ENCODE results near the gene DOCK4.

DOCK4 gene

DNA sequence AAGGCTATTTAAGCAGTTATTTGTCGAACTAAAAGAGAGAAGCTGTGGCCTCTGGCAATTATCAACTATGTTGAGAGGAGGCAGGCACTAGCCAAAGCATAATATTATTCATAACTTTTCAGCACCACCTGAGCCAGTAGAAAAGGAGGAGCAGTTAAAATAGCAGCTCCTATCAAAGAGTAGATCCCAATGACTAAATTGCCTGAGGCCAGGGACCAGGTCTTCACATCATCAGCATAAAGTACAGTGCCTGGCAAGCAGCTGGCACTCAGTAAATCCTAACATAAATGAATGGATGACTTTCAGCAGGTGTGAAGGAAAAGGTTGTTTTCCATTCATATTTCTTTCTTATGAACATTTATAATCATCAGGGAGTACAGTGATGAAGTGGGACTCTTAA, 334.9 kb downstream of the DOCK4 start:
- H3K4me1 ChIP-seq (ENCODE audit: insufficient read depth, insufficient read length) = peaks cover 5% of the 10 kb centered on the region
- H3K27me3 ChIP-seq (ENCODE audit: insufficient read depth, insufficient read length) = no peaks in the 10 kb centered on the region
- DNase-seq (ENCODE audit: low read depth, low spot score) = no peak
- H3K9me3 ChIP-seq (ENCODE audit: insufficient read depth, low read length) = no peaks in the 10 kb centered on the region
- no peaks in the 10 kb centered on the region for H3K36me3 ChIP-seq (ENCODE audit: insufficient read depth, insufficient read length, low read length)
- no peak overlapping the region for H3K4me3 ChIP-seq (ENCODE audit: insufficient read length, low read depth)
- TF ChIP-seq SUZ12 (IDR thresholded peaks at IDR 0.05; ENCODE audit: extremely low read depth, insufficient read depth, insufficient read length) (no peak), ZNF274 (IDR thresholded peaks at IDR 0.05; ENCODE audit: low read depth, low read length) (no peak), YY1 (IDR thresholded peaks at IDR 0.05; ENCODE audit: insufficient read depth, insufficient read length) (no peak)
- H3K9ac ChIP-seq (ENCODE audit: insufficient read length, low read depth) = no peak overlapping the region

DNA sequence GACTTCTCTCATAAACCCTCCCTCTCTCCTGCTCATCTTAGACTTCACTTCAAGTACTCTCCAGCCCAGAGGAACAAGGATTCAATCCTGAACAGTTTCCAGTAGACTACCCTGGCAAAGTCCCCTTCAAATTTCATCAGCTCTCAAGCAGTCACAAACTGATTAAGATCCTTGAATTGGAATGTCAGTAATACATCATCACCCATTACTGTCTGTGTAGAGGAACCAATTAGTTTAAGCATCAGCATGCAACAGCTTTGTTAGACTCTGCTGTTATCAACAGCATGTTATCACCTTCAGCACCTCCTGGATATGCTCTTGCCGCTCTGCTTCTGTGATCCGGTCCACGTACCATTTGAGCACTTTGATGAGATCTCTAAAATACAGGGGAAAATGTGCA, 336.9 kb downstream of the DOCK4 start:
- Histone ChIP-seq H3K36me3 (ENCODE audit: insufficient read depth, insufficient read length, low read length) (no peaks in the 10 kb centered on the region), H3K4me1 (ENCODE audit: insufficient read depth, insufficient read length) (peaks cover 4% of the 10 kb centered on the region), H3K27me3 (ENCODE audit: insufficient read depth, insufficient read length) (no peaks in the 10 kb centered on the region), H3K4me3 (ENCODE audit: insufficient read length, low read depth) (no peak overlapping the region), H3K9me3 (ENCODE audit: insufficient read depth, low read length) (no peaks in the 10 kb centered on the region), H3K9ac (ENCODE audit: insufficient read length, low read depth) (no peak overlapping the region)
- no peak for DNase-seq (ENCODE audit: low read depth, low spot score)
- TF ChIP-seq SUZ12 (IDR thresholded peaks at IDR 0.05; ENCODE audit: extremely low read depth, insufficient read depth, insufficient read length) = no peak
- TF ChIP-seq YY1 (IDR thresholded peaks at IDR 0.05; ENCODE audit: insufficient read depth, insufficient read length) = no peak
- TF ChIP-seq ZNF274 (IDR thresholded peaks at IDR 0.05; ENCODE audit: low read depth, low read length) = no peak

- Histone ChIP-seq H3K27me3 (ENCODE audit: insufficient read depth, insufficient read length) (no peaks in the 10 kb centered on the region), H3K9ac (ENCODE audit: insufficient read length, low read depth) (no peak overlapping the region), H3K4me3 (ENCODE audit: insufficient read length, low read depth) (no peak overlapping the region), H3K4me1 (ENCODE audit: insufficient read depth, insufficient read length) (no peaks in the 10 kb centered on the region), H3K9me3 (ENCODE audit: insufficient read depth, low read length) (no peaks in the 10 kb centered on the region), H3K36me3 (ENCODE audit: insufficient read depth, insufficient read length, low read length) (no peaks in the 10 kb centered on the region)
- no peak for DNase-seq (ENCODE audit: low read depth, low spot score)
- TF ChIP-seq ZNF274 (IDR thresholded peaks at IDR 0.05; ENCODE audit: low read depth, low read length) = no peak
- no peak for TF ChIP-seq YY1 (IDR thresholded peaks at IDR 0.05; ENCODE audit: insufficient read depth, insufficient read length)
- no peak for TF ChIP-seq SUZ12 (IDR thresholded peaks at IDR 0.05; ENCODE audit: extremely low read depth, insufficient read depth, insufficient read length)
Observed at GRCh38 chr7:111867348-111867931, 338.8 kb downstream of the DOCK4 start.

GRCh38 chr7:111866787-111867186, 339.4 kb downstream of the DOCK4 start:
- no peaks in the 10 kb centered on the region for H3K27me3 ChIP-seq (ENCODE audit: insufficient read depth, insufficient read length)
- no peak overlapping the region for H3K9ac ChIP-seq (ENCODE audit: insufficient read length, low read depth)
- DNase-seq (ENCODE audit: low read depth, low spot score) = no peak
- no peaks in the 10 kb centered on the region for H3K36me3 ChIP-seq (ENCODE audit: insufficient read depth, insufficient read length, low read length)
- no peaks in the 10 kb centered on the region for H3K4me1 ChIP-seq (ENCODE audit: insufficient read depth, insufficient read length)
- no peaks in the 10 kb centered on the region for H3K9me3 ChIP-seq (ENCODE audit: insufficient read depth, low read length)
- H3K4me3 ChIP-seq (ENCODE audit: insufficient read length, low read depth) = no peak overlapping the region
- TF ChIP-seq SUZ12 (IDR thresholded peaks at IDR 0.05; ENCODE audit: extremely low read depth, insufficient read depth, insufficient read length) (no peak), YY1 (IDR thresholded peaks at IDR 0.05; ENCODE audit: insufficient read depth, insufficient read length) (no peak), ZNF274 (IDR thresholded peaks at IDR 0.05; ENCODE audit: low read depth, low read length) (no peak)

- no peaks in the 10 kb centered on the region for H3K27me3 ChIP-seq (ENCODE audit: insufficient read depth, insufficient read length)
- no peaks in the 10 kb centered on the region for H3K4me1 ChIP-seq (ENCODE audit: insufficient read depth, insufficient read length)
- TF ChIP-seq SUZ12 (IDR thresholded peaks at IDR 0.05; ENCODE audit: extremely low read depth, insufficient read depth, insufficient read length) (no peak), YY1 (IDR thresholded peaks at IDR 0.05; ENCODE audit: insufficient read depth, insufficient read length) (no peak), ZNF274 (IDR thresholded peaks at IDR 0.05; ENCODE audit: low read depth, low read length) (no peak)
- H3K9me3 ChIP-seq (ENCODE audit: insufficient read depth, low read length) = no peaks in the 10 kb centered on the region
- H3K36me3 ChIP-seq (ENCODE audit: insufficient read depth, insufficient read length, low read length) = no peaks in the 10 kb centered on the region
- DNase-seq (ENCODE audit: low read depth, low spot score) = no peak
- H3K9ac ChIP-seq (ENCODE audit: insufficient read length, low read depth) = no peak overlapping the region
- H3K4me3 ChIP-seq (ENCODE audit: insufficient read length, low read depth) = no peak overlapping the region
Observed at GRCh38 chr7:111865430-111865829, 340.8 kb downstream of the DOCK4 start.

GRCh38 chr7:111864291-111864976, 341.8 kb downstream of the DOCK4 start:
- Histone ChIP-seq H3K9me3 (ENCODE audit: insufficient read depth, low read length) (no peaks in the 10 kb centered on the region), H3K36me3 (ENCODE audit: insufficient read depth, insufficient read length, low read length) (no peaks in the 10 kb centered on the region), H3K27me3 (ENCODE audit: insufficient read depth, insufficient read length) (no peaks in the 10 kb centered on the region), H3K4me1 (ENCODE audit: insufficient read depth, insufficient read length) (no peaks in the 10 kb centered on the region), H3K9ac (ENCODE audit: insufficient read length, low read depth) (no peak overlapping the region), H3K4me3 (ENCODE audit: insufficient read length, low read depth) (no peak overlapping the region)
- no peak for TF ChIP-seq SUZ12 (IDR thresholded peaks at IDR 0.05; ENCODE audit: extremely low read depth, insufficient read depth, insufficient read length)
- TF ChIP-seq ZNF274 (IDR thresholded peaks at IDR 0.05; ENCODE audit: low read depth, low read length) = no peak
- no peak for TF ChIP-seq YY1 (IDR thresholded peaks at IDR 0.05; ENCODE audit: insufficient read depth, insufficient read length)
- DNase-seq (ENCODE audit: low read depth, low spot score) = no peak

DNA sequence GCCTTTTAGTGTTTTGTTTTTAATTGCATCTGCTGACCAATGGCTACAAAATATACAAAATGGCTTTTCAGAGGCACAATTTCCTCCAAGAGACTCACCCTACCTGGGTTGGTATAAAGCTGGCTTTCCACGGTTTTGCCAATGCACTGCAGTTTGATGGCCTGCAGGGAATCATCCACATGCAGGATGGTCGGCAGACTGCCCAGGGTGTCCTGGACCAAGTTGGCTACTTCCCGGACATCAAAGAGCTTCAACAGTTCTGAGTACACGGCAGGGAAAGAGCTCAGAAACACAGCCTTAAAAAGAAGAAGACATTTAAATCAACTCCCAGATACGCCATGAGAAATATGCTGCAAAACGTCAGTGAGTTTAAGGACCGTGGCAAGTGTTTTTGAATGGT, 342.9 kb downstream of the DOCK4 start:
- no peaks in the 10 kb centered on the region for H3K9me3 ChIP-seq (ENCODE audit: insufficient read depth, low read length)
- no peak overlapping the region for H3K4me3 ChIP-seq (ENCODE audit: insufficient read length, low read depth)
- no peak for TF ChIP-seq ZNF274 (IDR thresholded peaks at IDR 0.05; ENCODE audit: low read depth, low read length)
- no peak for TF ChIP-seq YY1 (IDR thresholded peaks at IDR 0.05; ENCODE audit: insufficient read depth, insufficient read length)
- no peak for TF ChIP-seq SUZ12 (IDR thresholded peaks at IDR 0.05; ENCODE audit: extremely low read depth, insufficient read depth, insufficient read length)
- H3K9ac ChIP-seq (ENCODE audit: insufficient read length, low read depth) = no peak overlapping the region
- H3K36me3 ChIP-seq (ENCODE audit: insufficient read depth, insufficient read length, low read length) = no peaks in the 10 kb centered on the region
- no peak for DNase-seq (ENCODE audit: low read depth, low spot score)
- H3K4me1 ChIP-seq (ENCODE audit: insufficient read depth, insufficient read length) = no peaks in the 10 kb centered on the region
- H3K27me3 ChIP-seq (ENCODE audit: insufficient read depth, insufficient read length) = no peaks in the 10 kb centered on the region

Measured in NT2/D1 (cell line).